ENCODE results near the gene MOB1B. TPM values are rescaled to one million over a fixed set of nuclear protein-coding genes. Genes with fewer than 3 reads are reported as not detected.
"Not testable (repeated sequence)": the region's sequence is repeated elsewhere in the genome, so short reads cannot be mapped to it uniquely, and the experiment has no call there.

MOB1B gene
- total RNA-seq, 4 donors from 2014 or later: 10.0 to 42.1 (median 16.5) TPM

- Histone ChIP-seq H3K27me3 (no peaks in the 10 kb centered on the region), H3K36me3 (no peaks in the 10 kb centered on the region), H3K4me3 (no peak overlapping the region), H3K27ac (no peak overlapping the region), H3K4me1 (peaks cover 0 to under 1% of the 10 kb centered on the region in 2 donors), H3K9me3 (no peaks in the 10 kb centered on the region)
- TF ChIP-seq CTCF (IDR thresholded peaks at IDR 0.05) (no peak), POLR2A (IDR thresholded peaks at IDR 0.05) (no peak)
- no peak for DNase-seq
- intact Hi-C loops (cut with DNase I; ENCODE audit: low total_unique reads): no loop called here
These were observed 95.4 kb downstream of the MOB1B start for GRCh38 chr4:70997546-70997945.

DNA sequence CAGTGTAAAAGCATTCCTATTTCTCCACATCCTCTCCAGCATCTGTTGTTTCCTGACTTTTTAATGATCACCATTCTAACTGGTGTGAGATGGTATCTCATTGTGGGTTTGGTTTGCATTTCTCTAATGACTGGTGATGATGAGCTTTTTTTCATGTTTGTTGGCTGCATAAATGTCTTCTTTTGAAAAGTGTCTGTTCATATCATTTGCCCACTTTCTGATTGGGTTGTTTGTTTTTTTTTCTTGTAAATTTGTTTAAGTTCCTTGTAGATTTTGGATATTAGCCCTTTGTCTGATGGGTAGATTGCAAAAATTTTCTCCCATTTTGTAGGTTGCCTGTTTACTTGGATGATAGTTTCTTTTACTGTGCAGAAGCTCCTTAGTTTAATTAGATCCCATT is 97.5 kb downstream of the MOB1B start:
- H3K9me3 ChIP-seq; H3K27me3 ChIP-seq; H3K4me1 ChIP-seq; DNase-seq; H3K36me3 ChIP-seq; intact Hi-C loops (cut with DNase I; ENCODE audit: low total_unique reads); H3K27ac ChIP-seq; H3K4me3 ChIP-seq: not testable (repeated sequence)

GRCh38 chr4:71001363-71001762 is 99.2 kb downstream of the MOB1B start:
- DNase-seq; H3K36me3 ChIP-seq; intact Hi-C loops (cut with DNase I; ENCODE audit: low total_unique reads); H3K9me3 ChIP-seq; H3K27ac ChIP-seq; H3K4me3 ChIP-seq; H3K4me1 ChIP-seq; H3K27me3 ChIP-seq: not testable (repeated sequence)

GRCh38 chr4:71004281-71004851 is 102.2 kb downstream of the MOB1B start:
- intact Hi-C loops (cut with DNase I; ENCODE audit: low total_unique reads): no loop called here
- Histone ChIP-seq H3K27ac (no peak overlapping the region), H3K9me3 (no peaks in the 10 kb centered on the region), H3K4me3 (no peak overlapping the region), H3K4me1 (no peaks in the 10 kb centered on the region), H3K27me3 (no peaks in the 10 kb centered on the region), H3K36me3 (no peaks in the 10 kb centered on the region)
- DNase-seq: no peak
- TF ChIP-seq CTCF (IDR thresholded peaks at IDR 0.05): no peak
- no peak for TF ChIP-seq POLR2A (IDR thresholded peaks at IDR 0.05)

GRCh38 chr4:71005025-71005424 is 102.9 kb downstream of the MOB1B start:
- DNase-seq; H3K9me3 ChIP-seq; H3K36me3 ChIP-seq; H3K4me1 ChIP-seq; H3K27me3 ChIP-seq; intact Hi-C loops (cut with DNase I; ENCODE audit: low total_unique reads); H3K27ac ChIP-seq; H3K4me3 ChIP-seq: not testable (repeated sequence)

DNA sequence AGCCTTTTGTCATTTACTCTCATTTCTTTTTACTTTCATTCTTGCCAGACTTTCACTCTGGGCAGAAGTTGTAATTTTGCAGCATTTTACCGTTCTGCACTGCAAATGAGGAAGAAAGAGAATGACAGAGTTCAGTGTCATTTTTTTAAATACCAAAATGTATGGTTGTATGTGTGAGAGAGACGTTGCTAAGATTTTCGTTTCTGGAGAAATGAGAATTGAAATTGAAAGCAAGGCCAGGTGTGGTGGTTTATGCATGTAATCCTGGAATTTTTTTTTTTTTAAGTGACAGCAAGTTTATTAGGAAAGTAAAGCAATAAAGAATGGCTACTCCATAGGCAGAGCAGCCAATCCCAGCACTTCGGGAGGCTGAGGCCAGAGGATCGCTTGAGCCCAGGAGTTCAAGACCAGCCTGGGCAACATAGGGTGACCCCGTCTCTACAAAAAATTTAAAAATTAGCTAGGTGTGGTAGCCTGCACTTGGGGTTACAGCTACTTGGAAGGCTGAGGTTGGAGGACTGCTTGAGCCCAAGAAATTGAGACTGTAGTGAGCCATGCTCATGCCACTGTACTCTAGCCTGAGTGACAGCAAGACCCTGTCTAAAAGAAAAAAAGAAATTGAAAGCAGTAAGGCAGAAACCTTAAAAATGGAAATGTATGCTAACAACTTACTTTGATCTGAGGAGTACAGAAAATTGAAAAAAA is 104.2 kb downstream of the MOB1B start:
- H3K4me1 ChIP-seq: no peaks in the 10 kb centered on the region
- no peaks in the 10 kb centered on the region for H3K36me3 ChIP-seq
- H3K9me3 ChIP-seq: no peaks in the 10 kb centered on the region
- no peaks in the 10 kb centered on the region for H3K27me3 ChIP-seq
- intact Hi-C loops (cut with DNase I; ENCODE audit: low total_unique reads): no loop called here
- DNase-seq: no peak
- TF ChIP-seq CTCF (IDR thresholded peaks at IDR 0.05) (no peak), POLR2A (IDR thresholded peaks at IDR 0.05) (no peak)
- no peak overlapping the region for H3K4me3 ChIP-seq
- no peak overlapping the region for H3K27ac ChIP-seq
